NB4 (cell line): ENCODE results near the gene STX18.

Experiments
- DNase-seq: peaks from one replicate; pipeline ENCODE4 v3.0.0; 2010; ENCODE audit warnings: low read depth
- H3K4me3 ChIP-seq: one replicate; pipeline ENCODE4 v1.5.1; 2011; ENCODE audit warnings: mild to moderate bottlenecking, low read depth, low read length, moderate library complexity
- CTCF ChIP-seq: IDR thresholded peaks from one replicate; pipeline ENCODE4 v1.5.1; 2012; ENCODE audit warnings: low read depth, low read length
- MAX ChIP-seq: IDR thresholded peaks from 2 replicates; pipeline ENCODE4 v1.6.1; 2011; ENCODE audit warnings: low read depth, low read length
- MYC ChIP-seq: IDR thresholded peaks from 2 replicates; pipeline ENCODE4 v1.6.1; 2011; ENCODE audit warnings: low read depth, low read length
- POLR2A ChIP-seq: IDR thresholded peaks from 2 replicates; pipeline ENCODE4 v1.6.1; 2011; ENCODE audit warnings: mild to moderate bottlenecking; ENCODE audit not compliant: insufficient read length; ENCODE audit errors: extremely low read depth

STX18 gene

GRCh38 chr4:4502694-4503311, 39.0 kb downstream of the STX18 start:
- H3K4me3 ChIP-seq = no peak overlapping the region
- TF ChIP-seq MAX (no peak), CTCF (no peak), POLR2A (no peak), MYC (no peak)
- no peak for DNase-seq

GRCh38 chr4:4501679-4502078, 40.2 kb downstream of the STX18 start:
- H3K4me3 ChIP-seq = no peak overlapping the region
- TF ChIP-seq CTCF (no peak), MAX (no peak), MYC (no peak), POLR2A (no peak)
- no peak for DNase-seq

- TF ChIP-seq MAX (no peak), POLR2A (no peak), MYC (no peak), CTCF (no peak)
- no peak for DNase-seq
- H3K4me3 ChIP-seq = no peak overlapping the region
Measured at GRCh38 chr4:4499438-4500123, 42.3 kb downstream of the STX18 start.

GRCh38 chr4:4496592-4497372, 45.1 kb downstream of the STX18 start:
- no peak for DNase-seq
- no peak overlapping the region for H3K4me3 ChIP-seq

More at GRCh38 chr4:4496592-4497372, 45.1 kb downstream of the STX18 start:
- TF ChIP-seq CTCF (no peak), POLR2A (no peak), MYC (no peak), MAX (no peak)
